Measurements from ENCODE around the gene ERBB2. TPM values are rescaled to one million over a fixed set of nuclear protein-coding genes. Genes with fewer than 3 reads are reported as not detected.

Gene ERBB2
- total RNA-seq, 1 donor: 44.2 TPM

GRCh38 chr17:39772987-39773934 lies 73.4 kb downstream of the ERBB2 start:
- no peaks in the 10 kb centered on the region for H3K4me1 ChIP-seq (ENCODE audit: insufficient read depth, low read length)
- no peaks in the 10 kb centered on the region for H3K79me2 ChIP-seq (ENCODE audit: insufficient read depth, low read length)
- no peak for TF ChIP-seq CTCF (IDR thresholded peaks at IDR 0.05; ENCODE audit: extremely low read depth, low read depth, low read length)
- DNase-seq (ENCODE audit: insufficient read length, low spot score, missing footprints): no peak
- no peak overlapping the region for H3K27ac ChIP-seq (ENCODE audit: low read depth, low read length)
- H4K20me1 ChIP-seq (ENCODE audit: insufficient read depth, low read length): no peaks in the 10 kb centered on the region
- no peaks in the 10 kb centered on the region for H3K36me3 ChIP-seq (ENCODE audit: insufficient read depth, low read length)
- H3K27me3 ChIP-seq (ENCODE audit: insufficient read depth, low read length): peaks cover 68% of the 10 kb centered on the region
- H3K4me3 ChIP-seq (ENCODE audit: insufficient read depth, low read length): no peak overlapping the region
- H2AFZ ChIP-seq (ENCODE audit: low read length): no peak overlapping the region
- H3K4me2 ChIP-seq (ENCODE audit: insufficient read depth, low read length): no peak overlapping the region
- no peaks in the 10 kb centered on the region for H3K9me3 ChIP-seq (ENCODE audit: low read depth, low read length)

GRCh38 chr17:39774047-39774446 lies 74.2 kb downstream of the ERBB2 start:
- H3K27me3 ChIP-seq (ENCODE audit: insufficient read depth, low read length): peaks cover 65% of the 10 kb centered on the region
- no peak overlapping the region for H3K27ac ChIP-seq (ENCODE audit: low read depth, low read length)
- no peaks in the 10 kb centered on the region for H4K20me1 ChIP-seq (ENCODE audit: insufficient read depth, low read length)
- no peak overlapping the region for H2AFZ ChIP-seq (ENCODE audit: low read length)
- no peak for DNase-seq (ENCODE audit: insufficient read length, low spot score, missing footprints)
- H3K79me2 ChIP-seq (ENCODE audit: insufficient read depth, low read length): no peaks in the 10 kb centered on the region
- H3K4me3 ChIP-seq (ENCODE audit: insufficient read depth, low read length): no peak overlapping the region
- no peak for TF ChIP-seq CTCF (IDR thresholded peaks at IDR 0.05; ENCODE audit: extremely low read depth, low read depth, low read length)
- no peaks in the 10 kb centered on the region for H3K36me3 ChIP-seq (ENCODE audit: insufficient read depth, low read length)
- no peaks in the 10 kb centered on the region for H3K4me1 ChIP-seq (ENCODE audit: insufficient read depth, low read length)
- H3K4me2 ChIP-seq (ENCODE audit: insufficient read depth, low read length): no peak overlapping the region
- H3K9me3 ChIP-seq (ENCODE audit: low read depth, low read length): no peaks in the 10 kb centered on the region

- no peak overlapping the region for H3K4me3 ChIP-seq (ENCODE audit: insufficient read depth, low read length)
- H3K4me2 ChIP-seq (ENCODE audit: insufficient read depth, low read length): no peak overlapping the region
- TF ChIP-seq CTCF (IDR thresholded peaks at IDR 0.05; ENCODE audit: extremely low read depth, low read depth, low read length): no peak
- H4K20me1 ChIP-seq (ENCODE audit: insufficient read depth, low read length): no peaks in the 10 kb centered on the region
- peaks cover 66% of the 10 kb centered on the region for H3K27me3 ChIP-seq (ENCODE audit: insufficient read depth, low read length)
- H3K36me3 ChIP-seq (ENCODE audit: insufficient read depth, low read length): no peaks in the 10 kb centered on the region
- H3K9me3 ChIP-seq (ENCODE audit: low read depth, low read length): no peaks in the 10 kb centered on the region
- no peak for DNase-seq (ENCODE audit: insufficient read length, low spot score, missing footprints)
- H3K27ac ChIP-seq (ENCODE audit: low read depth, low read length): no peak overlapping the region
- no peak overlapping the region for H2AFZ ChIP-seq (ENCODE audit: low read length)
- H3K4me1 ChIP-seq (ENCODE audit: insufficient read depth, low read length): no peaks in the 10 kb centered on the region
- H3K79me2 ChIP-seq (ENCODE audit: insufficient read depth, low read length): no peaks in the 10 kb centered on the region
These were observed 75.2 kb downstream of the ERBB2 start for GRCh38 chr17:39775031-39775430.

GRCh38 chr17:39776252-39776651 lies 76.4 kb downstream of the ERBB2 start:
- Histone ChIP-seq H4K20me1 (ENCODE audit: insufficient read depth, low read length) (no peaks in the 10 kb centered on the region), H3K9me3 (ENCODE audit: low read depth, low read length) (no peaks in the 10 kb centered on the region), H3K27me3 (ENCODE audit: insufficient read depth, low read length) (peaks cover 69% of the 10 kb centered on the region)

More at GRCh38 chr17:39776252-39776651, 76.4 kb downstream of the ERBB2 start:
- no peaks in the 10 kb centered on the region for H3K36me3 ChIP-seq (ENCODE audit: insufficient read depth, low read length)
- H3K27ac ChIP-seq (ENCODE audit: low read depth, low read length): no peak overlapping the region
- no peak overlapping the region for H3K4me2 ChIP-seq (ENCODE audit: insufficient read depth, low read length)
- H2AFZ ChIP-seq (ENCODE audit: low read length): no peak overlapping the region
- no peak for DNase-seq (ENCODE audit: insufficient read length, low spot score, missing footprints)
- no peak overlapping the region for H3K4me3 ChIP-seq (ENCODE audit: insufficient read depth, low read length)
- no peak for TF ChIP-seq CTCF (IDR thresholded peaks at IDR 0.05; ENCODE audit: extremely low read depth, low read depth, low read length)
- no peaks in the 10 kb centered on the region for H3K79me2 ChIP-seq (ENCODE audit: insufficient read depth, low read length)
- no peaks in the 10 kb centered on the region for H3K4me1 ChIP-seq (ENCODE audit: insufficient read depth, low read length)

All from osteoblast (primary cell).